ENCODE measurements around the gene ARHGAP35. TPM values are rescaled to one million over a fixed set of nuclear protein-coding genes. Genes with fewer than 3 reads are reported as not detected.

ARHGAP35 gene
- polyA plus RNA-seq, 1 of the 3 experiments (the other 2 are of a cell fraction), result 25.1 TPM

DNA sequence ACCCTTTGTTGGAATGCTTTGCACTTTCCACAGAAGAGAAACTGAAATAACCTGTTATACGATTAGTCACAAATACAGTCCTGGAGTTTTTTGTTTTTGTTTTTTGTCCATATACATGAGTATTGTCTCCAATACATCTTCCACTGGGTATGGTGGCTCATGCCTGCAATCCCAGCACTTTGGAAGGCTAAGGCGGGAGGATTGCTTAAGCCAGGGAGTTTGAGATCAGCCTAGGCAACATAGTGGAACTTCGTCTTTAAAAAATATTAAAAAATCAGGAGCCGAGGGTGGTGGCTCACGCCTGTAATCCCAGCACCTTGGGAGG, 35.1 kb upstream of the ARHGAP35 start:
- H4K20me1 ChIP-seq (ENCODE audit: insufficient read depth), result no peaks in the 10 kb centered on the region
- DNase-seq, result no peak
- no peaks in the 10 kb centered on the region for H3K9me2 ChIP-seq
- 84% methylated on average over 5 of the region's 5 CpGs for WGBS (ENCODE audit: low lambda C conversion rate)
- TF ChIP-seq, protein P1, sequence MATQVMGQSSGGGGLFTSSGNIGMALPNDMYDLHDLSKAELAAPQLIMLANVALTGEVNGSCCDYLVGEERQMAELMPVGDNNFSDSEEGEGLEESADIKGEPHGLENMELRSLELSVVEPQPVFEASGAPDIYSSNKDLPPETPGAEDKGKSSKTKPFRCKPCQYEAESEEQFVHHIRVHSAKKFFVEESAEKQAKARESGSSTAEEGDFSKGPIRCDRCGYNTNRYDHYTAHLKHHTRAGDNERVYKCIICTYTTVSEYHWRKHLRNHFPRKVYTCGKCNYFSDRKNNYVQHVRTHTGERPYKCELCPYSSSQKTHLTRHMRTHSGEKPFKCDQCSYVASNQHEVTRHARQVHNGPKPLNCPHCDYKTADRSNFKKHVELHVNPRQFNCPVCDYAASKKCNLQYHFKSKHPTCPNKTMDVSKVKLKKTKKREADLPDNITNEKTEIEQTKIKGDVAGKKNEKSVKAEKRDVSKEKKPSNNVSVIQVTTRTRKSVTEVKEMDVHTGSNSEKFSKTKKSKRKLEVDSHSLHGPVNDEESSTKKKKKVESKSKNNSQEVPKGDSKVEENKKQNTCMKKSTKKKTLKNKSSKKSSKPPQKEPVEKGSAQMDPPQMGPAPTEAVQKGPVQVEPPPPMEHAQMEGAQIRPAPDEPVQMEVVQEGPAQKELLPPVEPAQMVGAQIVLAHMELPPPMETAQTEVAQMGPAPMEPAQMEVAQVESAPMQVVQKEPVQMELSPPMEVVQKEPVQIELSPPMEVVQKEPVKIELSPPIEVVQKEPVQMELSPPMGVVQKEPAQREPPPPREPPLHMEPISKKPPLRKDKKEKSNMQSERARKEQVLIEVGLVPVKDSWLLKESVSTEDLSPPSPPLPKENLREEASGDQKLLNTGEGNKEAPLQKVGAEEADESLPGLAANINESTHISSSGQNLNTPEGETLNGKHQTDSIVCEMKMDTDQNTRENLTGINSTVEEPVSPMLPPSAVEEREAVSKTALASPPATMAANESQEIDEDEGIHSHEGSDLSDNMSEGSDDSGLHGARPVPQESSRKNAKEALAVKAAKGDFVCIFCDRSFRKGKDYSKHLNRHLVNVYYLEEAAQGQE (IDR thresholded peaks at IDR 0.05; ENCODE audit: low read depth, low read length), result no peak
- TF ChIP-seq GABPA (IDR thresholded peaks at IDR 0.05; ENCODE audit: low read depth) (no peak), YY1 (IDR thresholded peaks at IDR 0.05; ENCODE audit: low read depth) (no peak), RFX5 (IDR thresholded peaks at IDR 0.05; ENCODE audit: low read length) (no peak), CTCF (IDR thresholded peaks at IDR 0.05) (no peak), FOXJ3 (CRISPR knock-in tag; IDR thresholded peaks at IDR 0.05) (no peak), MXI1 (IDR thresholded peaks at IDR 0.05; ENCODE audit: low read depth, low read length) (no peak), ELF1 (IDR thresholded peaks at IDR 0.05) (no peak), SIN3A (IDR thresholded peaks at IDR 0.05; ENCODE audit: borderline replicate concordance, low read depth, low read length) (no peak), RXRA (IDR thresholded peaks at IDR 0.05; ENCODE audit: borderline replicate concordance, low read depth) (no peak), IRF3 (IDR thresholded peaks at IDR 0.05; ENCODE audit: low read depth, low read length) (no peak), NFIC (IDR thresholded peaks at IDR 0.05; ENCODE audit: borderline replicate concordance) (no peak), CHD2 (IDR thresholded peaks at IDR 0.05; ENCODE audit: low read length, partially characterized antibody) (no peak), EP300 (IDR thresholded peaks at IDR 0.05; ENCODE audit: borderline replicate concordance in 1 of 2, low read depth in 1 of 2, low read length in 1 of 2) (no peak), FOXM1 (IDR thresholded peaks at IDR 0.05; ENCODE audit: low read depth) (no peak), RCOR1 (IDR thresholded peaks at IDR 0.05; ENCODE audit: low read length) (no peak), USF1 (IDR thresholded peaks at IDR 0.05; ENCODE audit: borderline replicate concordance, low read depth) (no peak)
- TF ChIP-seq, protein P2, sequence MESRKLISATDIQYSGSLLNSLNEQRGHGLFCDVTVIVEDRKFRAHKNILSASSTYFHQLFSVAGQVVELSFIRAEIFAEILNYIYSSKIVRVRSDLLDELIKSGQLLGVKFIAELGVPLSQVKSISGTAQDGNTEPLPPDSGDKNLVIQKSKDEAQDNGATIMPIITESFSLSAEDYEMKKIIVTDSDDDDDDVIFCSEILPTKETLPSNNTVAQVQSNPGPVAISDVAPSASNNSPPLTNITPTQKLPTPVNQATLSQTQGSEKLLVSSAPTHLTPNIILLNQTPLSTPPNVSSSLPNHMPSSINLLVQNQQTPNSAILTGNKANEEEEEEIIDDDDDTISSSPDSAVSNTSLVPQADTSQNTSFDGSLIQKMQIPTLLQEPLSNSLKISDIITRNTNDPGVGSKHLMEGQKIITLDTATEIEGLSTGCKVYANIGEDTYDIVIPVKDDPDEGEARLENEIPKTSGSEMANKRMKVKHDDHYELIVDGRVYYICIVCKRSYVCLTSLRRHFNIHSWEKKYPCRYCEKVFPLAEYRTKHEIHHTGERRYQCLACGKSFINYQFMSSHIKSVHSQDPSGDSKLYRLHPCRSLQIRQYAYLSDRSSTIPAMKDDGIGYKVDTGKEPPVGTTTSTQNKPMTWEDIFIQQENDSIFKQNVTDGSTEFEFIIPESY (IDR thresholded peaks at IDR 0.05; ENCODE audit: borderline replicate concordance, low read depth), result no peak
- TF ChIP-seq, protein P3, sequence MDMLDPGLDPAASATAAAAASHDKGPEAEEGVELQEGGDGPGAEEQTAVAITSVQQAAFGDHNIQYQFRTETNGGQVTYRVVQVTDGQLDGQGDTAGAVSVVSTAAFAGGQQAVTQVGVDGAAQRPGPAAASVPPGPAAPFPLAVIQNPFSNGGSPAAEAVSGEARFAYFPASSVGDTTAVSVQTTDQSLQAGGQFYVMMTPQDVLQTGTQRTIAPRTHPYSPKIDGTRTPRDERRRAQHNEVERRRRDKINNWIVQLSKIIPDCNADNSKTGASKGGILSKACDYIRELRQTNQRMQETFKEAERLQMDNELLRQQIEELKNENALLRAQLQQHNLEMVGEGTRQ (IDR thresholded peaks at IDR 0.05; ENCODE audit: borderline replicate concordance, low read depth, low read length), result no peak
- H3F3A ChIP-seq (replicated peaks; ENCODE audit: insufficient read depth), result peaks cover 21% of the 10 kb centered on the region
- H3K27ac ChIP-seq (ENCODE audit: low read depth in 2 of 2, low read length in 1 of 2), result no peak overlapping the region
- peaks cover 3 to 5% of the 10 kb centered on the region in 2 experiments; a peak in 1 of 4 replicates for H3K4me1 ChIP-seq (ENCODE audit: control insufficient read depth in 1 of 2, insufficient read depth in 2 of 2, low read depth in 1 of 2, low read length in 1 of 2)
- H3K9ac ChIP-seq, result no peak overlapping the region
- no peaks in the 10 kb centered on the region for H3K79me2 ChIP-seq (ENCODE audit: insufficient read depth)
- no peaks in the 10 kb centered on the region for H3K9me3 ChIP-seq
- POLR2A ChIA-PET, result no interaction called here
- CTCF ChIA-PET, result interaction anchor here (1.4 to 2.6 kb wide), 2 partner anchors 15 kb away, joined by 7 read pairs; no protein-coding TSS in a partner anchor
- H3K4me2 ChIP-seq, result no peak overlapping the region
- H3K4me3 ChIP-seq (ENCODE audit: low read depth in 2 of 2, low read length in 1 of 2), result no peak overlapping the region
- no peaks in the 10 kb centered on the region for H3K27me3 ChIP-seq (ENCODE audit: insufficient read depth)
- H2AFZ ChIP-seq (ENCODE audit: low read depth), result no peak overlapping the region
- no peaks in the 10 kb centered on the region for H3K36me3 ChIP-seq (replicated peaks in 1 of 2; ENCODE audit: control insufficient read depth in 1 of 2, insufficient read depth in 2 of 2, low read length in 1 of 2)
